A673 (cell line): ENCODE results near the gene NMUR1.

Experiments used
- CTCF ChIP-seq: fragments of 300-800, 200-600 bp; sonication (generic); conservative IDR thresholded peaks from 2 replicates; pipeline ENCODE4 v1.5.1; 2017; ENCODE audit warnings: low read depth, mild to moderate bottlenecking, antibody characterized with exemption, low read length, moderate library complexity, mixed read lengths
- EZH2 ChIP-seq: fragments of 200-600 bp; sonication (generic); IDR thresholded peaks from 2 replicates; pipeline ENCODE4 v1.6.1; 2017; ENCODE audit warnings: borderline replicate concordance, low read depth, mild to moderate bottlenecking, mixed read lengths, antibody characterized with exemption, low read length; ENCODE audit not compliant: poor library complexity, severe bottlenecking

DNA sequence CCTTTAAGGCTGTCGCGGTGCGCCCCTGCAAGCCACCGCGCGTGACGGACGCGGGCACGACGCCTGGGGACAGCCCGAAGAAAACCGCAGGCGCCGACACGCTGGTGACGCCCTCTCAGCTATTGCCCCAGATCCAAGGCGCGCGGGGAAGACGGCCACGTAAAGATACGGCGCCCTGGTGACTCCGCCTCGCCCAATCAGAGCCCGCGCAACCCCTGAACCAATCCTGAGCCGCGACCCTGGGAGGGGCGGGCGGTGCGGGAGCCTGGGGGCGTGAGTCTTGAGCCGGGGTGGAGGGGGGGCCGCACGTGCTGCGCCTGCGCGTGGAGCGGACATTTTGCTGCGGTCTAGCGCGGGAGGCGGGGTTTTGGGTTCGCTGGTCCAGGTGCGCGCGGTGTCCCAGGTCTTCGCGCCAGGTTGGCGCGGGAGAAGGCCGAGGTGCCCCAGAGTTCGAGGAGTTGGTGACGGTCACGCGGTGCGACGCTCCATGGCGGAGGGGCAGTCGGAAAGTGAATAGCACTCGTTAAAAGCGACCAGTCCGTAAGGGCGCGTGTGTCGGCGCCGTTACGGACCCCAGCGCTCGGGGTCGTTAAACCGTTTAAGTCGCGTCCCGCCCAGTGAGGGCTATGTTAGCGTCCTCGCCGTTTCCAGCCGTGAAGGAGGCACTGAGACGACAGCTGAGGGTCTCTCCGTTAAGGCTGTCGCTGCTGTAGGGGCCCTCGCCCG, 15.9 kb downstream of the NMUR1 start:
- TF ChIP-seq EZH2 (no peak), CTCF (no peak)
